Measurements from ENCODE around the gene MYL6B.

DNA sequence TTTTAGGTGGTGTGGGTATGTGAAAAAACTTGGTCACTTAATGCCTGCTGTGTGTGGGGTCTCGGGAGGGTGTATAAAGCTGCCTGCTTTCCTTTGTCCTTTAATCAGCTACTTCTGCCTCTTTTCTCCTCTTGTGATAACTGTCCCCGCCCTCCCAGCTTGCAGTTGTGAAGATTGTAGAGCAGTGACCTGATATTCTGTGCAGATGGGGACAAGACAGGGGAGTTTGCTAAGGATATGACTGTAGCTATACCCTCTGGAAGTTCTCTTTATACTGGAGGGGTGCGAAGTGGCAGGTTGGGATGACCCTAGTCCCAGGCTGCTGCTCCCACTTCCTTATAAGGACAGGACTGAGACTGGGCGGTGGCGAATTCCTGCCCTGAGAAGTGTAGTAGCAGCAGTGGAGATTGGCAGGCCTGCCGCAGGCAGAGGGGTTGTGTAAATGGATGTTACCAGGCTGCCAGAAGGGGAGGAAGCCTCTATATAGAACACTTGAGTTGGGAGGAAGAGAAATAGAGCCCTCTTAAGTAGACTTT, 6.6 kb downstream of the MYL6B start:
- TF ChIP-seq, protein P1, sequence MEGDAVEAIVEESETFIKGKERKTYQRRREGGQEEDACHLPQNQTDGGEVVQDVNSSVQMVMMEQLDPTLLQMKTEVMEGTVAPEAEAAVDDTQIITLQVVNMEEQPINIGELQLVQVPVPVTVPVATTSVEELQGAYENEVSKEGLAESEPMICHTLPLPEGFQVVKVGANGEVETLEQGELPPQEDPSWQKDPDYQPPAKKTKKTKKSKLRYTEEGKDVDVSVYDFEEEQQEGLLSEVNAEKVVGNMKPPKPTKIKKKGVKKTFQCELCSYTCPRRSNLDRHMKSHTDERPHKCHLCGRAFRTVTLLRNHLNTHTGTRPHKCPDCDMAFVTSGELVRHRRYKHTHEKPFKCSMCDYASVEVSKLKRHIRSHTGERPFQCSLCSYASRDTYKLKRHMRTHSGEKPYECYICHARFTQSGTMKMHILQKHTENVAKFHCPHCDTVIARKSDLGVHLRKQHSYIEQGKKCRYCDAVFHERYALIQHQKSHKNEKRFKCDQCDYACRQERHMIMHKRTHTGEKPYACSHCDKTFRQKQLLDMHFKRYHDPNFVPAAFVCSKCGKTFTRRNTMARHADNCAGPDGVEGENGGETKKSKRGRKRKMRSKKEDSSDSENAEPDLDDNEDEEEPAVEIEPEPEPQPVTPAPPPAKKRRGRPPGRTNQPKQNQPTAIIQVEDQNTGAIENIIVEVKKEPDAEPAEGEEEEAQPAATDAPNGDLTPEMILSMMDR (conservative IDR thresholded peaks at IDR 0.05; ENCODE audit: low read length), result no peak
- TF ChIP-seq EZH2phosphoT487 (IDR thresholded peaks at IDR 0.05; ENCODE audit: borderline replicate concordance, low read depth, low read length), result no peak
